Stomach (tissue), 9 donors: ENCODE results near the gene NEAT1. TPM values are rescaled to one million over a fixed set of nuclear protein-coding genes. Genes with fewer than 3 reads are reported as not detected.
"Not testable (repeated sequence)": the region's sequence is repeated elsewhere in the genome, so short reads cannot be mapped to it uniquely, and the experiment has no call there.

Experiments used
- DNase-seq, 2 donors: peaks; one replicate each; pipeline versions ENCODE4 v3.0.0 to v3.0.0-alpha.2; 2013 to 2019
- H3K27ac ChIP-seq, 5 donors: fragments of 200-600 bp in 4 of 5; sonication (generic) in 4 of 5; one replicate each; pipeline ENCODE4 v1.5.1; 2013 to 2019; ENCODE audit warnings: mild to moderate bottlenecking in 1 of 5, moderate library complexity in 1 of 5
- H3K27me3 ChIP-seq, 3 donors: fragments of 200-600 bp; sonication (generic); one replicate each; pipeline ENCODE4 v1.5.1; 2017 to 2019; ENCODE audit warnings: mixed run types in 1 of 3
- H3K36me3 ChIP-seq, 4 donors: fragments of 200-600 bp; sonication (generic); 1 replicate in 3 of 4; 2 replicates in 1 of 4; pipeline ENCODE4 v1.5.1; 2016 to 2019
- H3K4me1 ChIP-seq, 4 donors: fragments of 200-600 bp; sonication (generic); one replicate each; pipeline ENCODE4 v1.5.1; 2016 to 2019
- H3K4me3 ChIP-seq, 4 donors: fragments of 200-600 bp; sonication (generic) in 3 of 4; one replicate each; pipeline ENCODE4 v1.5.1; 2016 to 2019; ENCODE audit warnings: mild to moderate bottlenecking in 1 of 4
- H3K9me3 ChIP-seq, 4 donors: fragments of 200-600 bp; sonication (generic); one replicate each; pipeline ENCODE4 v1.5.1; 2016 to 2019
- EP300 ChIP-seq: sonication (generic); formaldehyde crosslinking; IDR thresholded peaks from one replicate; pipeline ENCODE4 v1.6.1; 2017; ENCODE audit warnings: antibody characterized with exemption
- POLR2A ChIP-seq, 4 donors: fragments of 450-650 bp; IDR thresholded peaks; one replicate each; pipeline ENCODE4 v1.6.1; 2016; ENCODE audit warnings: antibody characterized with exemption in 4 of 4, control low read depth in 2 of 4, mild to moderate bottlenecking in 1 of 4, moderate library complexity in 1 of 4
- POLR2AphosphoS5 ChIP-seq, 3 donors: sonication (generic); formaldehyde crosslinking; IDR thresholded peaks; one replicate each; pipeline ENCODE4 v1.6.1; 2016; ENCODE audit warnings: antibody characterized with exemption in 3 of 3
- WGBS, 5 donors: extraction: QIAGEN DNeasy Blood & Tissue Kit in 3 of 5; methylation state at CpG; one replicate each; pipeline versions ENCODE4 v1.1.5 to v1.1.7; 2013 to 2018; 5-methylcytosine and 5-hydroxymethylcytosine counted together
- intact Hi-C: fragments of 100-400 bp; cut with DNase I; formaldehyde crosslinking; loops from one replicate; pipeline ENCODE4 v1.15.1; 2023; ENCODE audit warnings: low total_unique reads
- polyA plus RNA-seq, 3 donors: library from polyadenylated mRNA; stranded (reverse); fragments of 200-250 nt; gene quantifications; one replicate each; pipeline ENCODE4 v1.2.3, GENCODE V29; 2013
- total RNA-seq, 5 donors: library from RNA; depleted of rRNA; stranded (reverse); fragments of >200 nt; gene quantifications; one replicate each; pipeline versions ENCODE4 v1.1.0 to v1.2.3, GENCODE V29; 2014 to 2016
- TF ChIP-seq, protein P1 (sequence below), 7 experiments: fragments of 450-650 bp in 4 of 7; fragments of 200-600 bp in 3 of 7; sonication (generic) in 3 of 7; IDR thresholded peaks; one replicate each; pipeline ENCODE4 v1.5.1; 2016 to 2019; ENCODE audit warnings: antibody characterized with exemption in 7 of 7, control low read depth in 2 of 7, mild to moderate bottlenecking in 1 of 7
- donor health status: healthy with polysubstance abuse.
- donor health status: Bipolar disorder and iron deficiency.
- donor health status: healthy.

NEAT1 gene
- total and polyA plus RNA-seq, 8 donors: 131 to 2,124 (median 707) TPM

DNA sequence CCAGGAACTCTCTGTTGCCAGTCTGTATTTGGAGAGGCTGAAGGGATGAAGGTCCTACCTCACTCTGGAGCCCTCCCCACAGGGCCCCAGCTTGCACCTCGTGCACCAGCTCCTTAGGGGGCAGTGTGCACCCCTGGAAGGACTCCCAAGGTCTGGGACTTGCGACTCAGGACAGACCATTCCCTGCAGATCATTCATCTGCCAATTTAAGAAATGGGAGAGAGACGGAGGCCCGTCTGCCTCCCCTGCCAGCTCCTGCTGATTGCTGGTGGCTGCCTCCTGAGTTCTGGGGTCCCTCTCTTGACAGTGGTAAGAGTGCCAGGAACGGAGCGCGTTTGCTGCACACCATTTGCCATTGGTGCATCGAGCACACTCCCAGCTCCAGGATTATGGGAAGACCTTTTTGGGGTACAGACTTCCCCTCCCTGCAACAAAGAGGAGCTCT lies 48.9 kb downstream of the NEAT1 start:
- peak; percentile 83 to 84 for DNase-seq
- Histone ChIP-seq H3K4me1 (peaks cover 25 to 59% (median 43%) of the 10 kb centered on the region in 4 donors), H3K36me3 (no peaks in the 10 kb centered on the region), H3K27me3 (no peaks in the 10 kb centered on the region), H3K4me3 (peak overlapping the region; percentile 2 to 11 (median 9)), H3K9me3 (no peaks in the 10 kb centered on the region), H3K27ac (peak overlapping the region; percentile 79 to 99 (median 95))
- 34 to 75% (median 44%) methylated on average over 4 to 8 of the region's 8 CpGs for WGBS, 5 donors
- intact Hi-C loops: loop anchor here (5.0 kb wide), 1 partner anchor 36 kb away; no protein-coding TSS in a partner anchor
- TF ChIP-seq EP300 (peak; percentile 70), POLR2AphosphoS5 (IDR thresholded peaks at IDR 0.05) (peak; percentile 57 to 89 (median 59)), POLR2A (IDR thresholded peaks at IDR 0.05) (no peak)
- TF ChIP-seq, protein P1, sequence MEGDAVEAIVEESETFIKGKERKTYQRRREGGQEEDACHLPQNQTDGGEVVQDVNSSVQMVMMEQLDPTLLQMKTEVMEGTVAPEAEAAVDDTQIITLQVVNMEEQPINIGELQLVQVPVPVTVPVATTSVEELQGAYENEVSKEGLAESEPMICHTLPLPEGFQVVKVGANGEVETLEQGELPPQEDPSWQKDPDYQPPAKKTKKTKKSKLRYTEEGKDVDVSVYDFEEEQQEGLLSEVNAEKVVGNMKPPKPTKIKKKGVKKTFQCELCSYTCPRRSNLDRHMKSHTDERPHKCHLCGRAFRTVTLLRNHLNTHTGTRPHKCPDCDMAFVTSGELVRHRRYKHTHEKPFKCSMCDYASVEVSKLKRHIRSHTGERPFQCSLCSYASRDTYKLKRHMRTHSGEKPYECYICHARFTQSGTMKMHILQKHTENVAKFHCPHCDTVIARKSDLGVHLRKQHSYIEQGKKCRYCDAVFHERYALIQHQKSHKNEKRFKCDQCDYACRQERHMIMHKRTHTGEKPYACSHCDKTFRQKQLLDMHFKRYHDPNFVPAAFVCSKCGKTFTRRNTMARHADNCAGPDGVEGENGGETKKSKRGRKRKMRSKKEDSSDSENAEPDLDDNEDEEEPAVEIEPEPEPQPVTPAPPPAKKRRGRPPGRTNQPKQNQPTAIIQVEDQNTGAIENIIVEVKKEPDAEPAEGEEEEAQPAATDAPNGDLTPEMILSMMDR (IDR thresholded peaks at IDR 0.05): peak in 5 of 7 experiments; percentile 58 to 78 (median 66)

DNA sequence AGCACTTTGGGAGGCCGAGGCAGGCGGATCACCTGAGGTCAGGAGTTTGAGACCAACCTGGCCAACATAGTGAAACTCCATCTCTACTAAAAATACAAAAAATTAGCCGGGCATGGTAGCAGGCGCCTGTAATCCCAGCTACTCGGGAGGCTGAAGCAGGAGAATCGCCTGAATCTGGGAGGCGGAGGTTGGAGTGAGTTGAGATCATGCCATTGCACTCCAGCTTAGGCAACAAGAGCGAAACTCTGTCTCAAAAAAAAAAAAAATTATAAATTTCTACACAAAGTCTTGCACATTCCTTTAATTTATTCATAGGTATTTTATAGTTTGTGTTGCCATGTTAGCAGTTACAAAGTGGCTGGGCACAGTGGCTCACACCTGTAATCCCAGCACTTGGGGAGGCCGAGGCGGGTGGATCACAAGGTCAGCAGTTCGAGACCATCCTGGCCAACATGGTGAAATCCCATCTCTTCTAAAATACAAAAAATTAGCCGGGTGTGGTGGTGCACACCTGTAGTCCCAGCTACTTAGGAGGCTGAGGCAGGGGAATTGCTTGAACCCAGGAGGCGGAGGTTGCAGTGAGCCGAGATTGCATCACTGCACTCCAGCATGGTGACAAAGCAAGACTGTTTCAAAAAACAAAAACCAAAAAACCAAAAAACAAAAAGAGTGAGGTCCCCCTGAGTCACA lies 50.1 kb downstream of the NEAT1 start:
- not testable (repeated sequence) for H3K36me3 ChIP-seq, H3K4me3 ChIP-seq, H3K9me3 ChIP-seq, DNase-seq, H3K27me3 ChIP-seq
- H3K27ac ChIP-seq: peak overlapping the region; percentile 39 to 99 (median 95)
- H3K4me1 ChIP-seq: peaks cover 30 to 62% (median 44%) of the 10 kb centered on the region in 4 donors
- intact Hi-C loops: loop anchor here (5.0 kb wide), 1 partner anchor 35 kb away; no protein-coding TSS in a partner anchor
- WGBS, 5 donors: 83 to 84% (median 83%) methylated on average over 14 of the region's 14 CpGs

DNA sequence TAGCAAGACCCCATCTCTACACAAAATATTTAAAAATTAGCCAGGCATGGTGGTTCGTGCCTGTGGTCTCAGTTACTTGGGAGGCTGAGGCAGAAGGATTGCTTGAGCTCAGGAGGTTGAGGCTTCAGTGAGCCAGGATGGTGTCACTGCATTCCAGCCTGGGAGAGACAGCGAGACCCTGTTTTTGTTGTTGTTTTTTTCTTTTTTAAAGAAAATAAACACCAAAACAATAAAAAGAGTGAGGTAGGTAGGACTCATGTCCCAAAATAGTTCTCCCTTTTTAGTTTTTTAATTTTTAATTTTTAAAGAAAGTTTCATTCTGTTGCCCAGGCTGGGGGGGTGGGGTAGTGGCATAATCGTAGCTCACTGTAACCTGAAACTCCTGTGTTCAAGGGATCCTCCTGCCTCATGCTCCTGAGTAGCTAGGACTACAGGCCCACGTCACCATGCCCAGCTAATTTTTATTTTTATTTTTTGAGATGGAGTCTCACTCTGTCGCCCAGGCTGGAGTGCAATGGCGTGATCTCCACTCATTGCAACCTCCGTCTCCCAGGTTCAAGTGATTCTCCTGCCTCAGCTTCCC lies 50.8 kb downstream of the NEAT1 start:
- Histone ChIP-seq H3K9me3 (no peaks in the 10 kb centered on the region), H3K36me3 (no peaks in the 10 kb centered on the region), H3K4me1 (peaks cover 33 to 65% (median 49%) of the 10 kb centered on the region in 4 donors), H3K27me3 (no peaks in the 10 kb centered on the region), H3K27ac (peak overlapping the region; percentile 10 to 99 (median 95)), H3K4me3 (no peak overlapping the region)
- TF ChIP-seq POLR2A (IDR thresholded peaks at IDR 0.05): no peak
- TF ChIP-seq, protein P1 (IDR thresholded peaks at IDR 0.05): no peak
- TF ChIP-seq EP300: no peak
- no peak for TF ChIP-seq POLR2AphosphoS5 (IDR thresholded peaks at IDR 0.05)
- DNase-seq: no peak
- WGBS, 5 donors: 84 to 87% (median 85%) methylated on average over 7 of the region's 7 CpGs
- intact Hi-C loops: loop anchor here (5.0 kb wide), 1 partner anchor 34 kb away; no protein-coding TSS in a partner anchor

DNA sequence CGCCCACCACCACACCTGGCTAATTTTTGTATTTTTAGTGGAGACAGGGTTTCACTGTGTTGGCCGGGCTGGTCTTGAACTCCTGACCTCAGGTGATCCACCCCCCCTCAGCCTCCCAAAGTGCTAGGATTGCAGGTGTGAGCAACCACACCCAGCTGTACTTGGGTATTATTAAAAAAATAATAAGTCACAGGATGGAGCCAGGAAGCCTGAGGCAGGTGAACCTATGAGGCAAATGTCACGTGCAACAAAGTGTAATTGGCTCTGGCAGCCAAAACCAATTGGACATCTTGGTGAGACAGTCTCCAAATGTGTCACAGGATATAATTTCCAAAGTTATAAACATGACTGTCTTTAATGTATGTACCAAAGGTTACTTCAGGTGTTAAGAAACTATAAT lies 52.3 kb downstream of the NEAT1 start:
- no peaks in the 10 kb centered on the region for H3K27me3 ChIP-seq
- WGBS, 5 donors: 91 to 99% (median 93%) methylated on average over 3 of the region's 3 CpGs
- no peak for DNase-seq
- H3K27ac ChIP-seq: peak overlapping the region in 3 of 5 donors; percentile 8 to 99 (median 96)
- TF ChIP-seq POLR2A (IDR thresholded peaks at IDR 0.05): no peak
- TF ChIP-seq EP300: no peak
- TF ChIP-seq POLR2AphosphoS5 (IDR thresholded peaks at IDR 0.05): no peak
- TF ChIP-seq, protein P1 (IDR thresholded peaks at IDR 0.05): no peak
- peaks cover 48 to 74% (median 61%) of the 10 kb centered on the region in 4 donors for H3K4me1 ChIP-seq
- H3K36me3 ChIP-seq: no peaks in the 10 kb centered on the region
- H3K9me3 ChIP-seq: no peaks in the 10 kb centered on the region
- intact Hi-C loops: loop anchor here (5.0 kb wide), 1 partner anchor 32 kb away; no protein-coding TSS in a partner anchor
- H3K4me3 ChIP-seq: no peak overlapping the region
